HCT116 (cell line): Measurements from ENCODE around the gene KLHL3. TPM values are rescaled to one million over a fixed set of nuclear protein-coding genes. Genes with fewer than 3 reads are reported as not detected.

ENCODE experiments used
- ATAC-seq: fragments of 200-7000 bp; cut with Tn5 transposase; 2 replicates; pipeline ENCODE4 v1.9.1; 2020; ENCODE audit warnings: mild to moderate bottlenecking, moderate library complexity
- BruUV-seq: library from RNA; stranded (reverse); fragments of 400-500 nt; replicated peaks from 2 replicates; lab custom pipeline; 2021; lab: Mats Ljungman, UMichigan
- CTCF ChIA-PET: fragments of 300-600 bp; sonication (Branson Sonifier 250); formaldehyde crosslinking; loops from one replicate; lab custom pipeline; 2021; ENCODE audit warnings: antibody characterized with exemption; lab: Charles Lee
- POLR2A ChIA-PET: fragments of 300-600, 350-600 bp; sonication (Branson Sonifier 250); formaldehyde crosslinking; loops from one replicate; lab custom pipeline; 2021; ENCODE audit warnings: antibody characterized with exemption; lab: Charles Lee
- RAD21 ChIA-PET, 2 experiments: fragments of 300-600 bp; sonication (Branson Sonifier 250); formaldehyde crosslinking; loops; one replicate each; lab custom pipeline; 2023; ENCODE audit warnings: low total read pairs in 2 of 2; ENCODE audit not compliant: uncharacterized antibody in 2 of 2, unreplicated experiment in 2 of 2, low non-redundant PET in 1 of 2; lab: Charles Lee
- DNase-seq: peaks from one replicate; pipeline ENCODE4 v3.0.0-alpha.2; 2010; ENCODE audit warnings: low read depth, low spot score
- H2AFZ ChIP-seq: fragments of 200-600 bp; shearing (Covaris generic), sonication (generic); 2 replicates; pipeline ENCODE4 v1.6.1; 2017; ENCODE audit warnings: low read depth, mixed run types, mixed read lengths, antibody characterized with exemption, low read length; ENCODE audit not compliant: poor library complexity, severe bottlenecking
- H3K27ac ChIP-seq: 2 replicates; pipeline ENCODE4 v1.5.1; 2012; ENCODE audit warnings: low read depth, low read length
- H3K27me3 ChIP-seq: fragments of 200-600 bp; sonication (generic); 2 replicates; pipeline ENCODE4 v1.6.1; 2016; ENCODE audit warnings: mixed run types, low read length, mixed read lengths; ENCODE audit not compliant: insufficient read depth
- H3K36me3 ChIP-seq, 2 experiments: fragments of 200-500 bp in 1 of 2; fragments of 200-600 bp in 1 of 2; sonication (Bioruptor generic) in 1 of 2; sonication (generic) in 1 of 2; 2 replicates each; pipeline versions ENCODE4 v1.5.1 to v1.6.1; 2014 to 2016; ENCODE audit warnings: low read length in 2 of 2, inconsistent platforms in 1 of 2, mixed read lengths in 1 of 2, mixed run types in 1 of 2; ENCODE audit not compliant: insufficient read depth in 2 of 2, control insufficient read depth in 1 of 2
- H3K4me1 ChIP-seq, 2 experiments: fragments of 200-600 bp in 1 of 2; sonication (generic) in 1 of 2; 2 replicates each; pipeline versions ENCODE4 v1.5.1 to v1.6.1; 2012 to 2017; ENCODE audit warnings: low read length in 2 of 2, inconsistent platforms in 1 of 2, mild to moderate bottlenecking in 1 of 2, mixed read lengths in 1 of 2, mixed run types in 1 of 2, moderate library complexity in 1 of 2; ENCODE audit not compliant: insufficient read depth in 2 of 2, control insufficient read depth in 1 of 2
- H3K4me2 ChIP-seq: fragments of 200-600 bp; sonication (generic); 2 replicates; pipeline ENCODE4 v1.6.1; 2017; ENCODE audit warnings: mixed run types, low read length, mixed read lengths
- H3K4me3 ChIP-seq, 2 experiments: fragments of 200-600 bp in 1 of 2; sonication (generic) in 1 of 2; replicated peaks in 1 of 2; 2 replicates each; pipeline ENCODE4 v1.5.1; 2011 to 2016; ENCODE audit warnings: low read length in 2 of 2, control low read depth in 1 of 2, low read depth in 1 of 2, mild to moderate bottlenecking in 1 of 2, mixed read lengths in 1 of 2, mixed run types in 1 of 2
- H3K79me2 ChIP-seq: fragments of 200-600 bp; sonication (generic); 2 replicates; pipeline ENCODE4 v1.6.1; 2017; ENCODE audit warnings: mild to moderate bottlenecking, mixed run types, low read length, moderate library complexity, mixed read lengths; ENCODE audit not compliant: insufficient read depth
- H3K9ac ChIP-seq: fragments of 200-600 bp; sonication (generic); 2 replicates; pipeline ENCODE4 v1.6.1; 2016; ENCODE audit warnings: low read length, mixed read lengths
- H3K9me2 ChIP-seq: fragments of 200-600 bp; sonication (generic), shearing (Covaris generic); 2 replicates; pipeline ENCODE4 v1.6.1; 2017; ENCODE audit warnings: mixed run types, mild to moderate bottlenecking, moderate library complexity; ENCODE audit not compliant: insufficient read depth
- H3K9me3 ChIP-seq, 2 experiments: fragments of 200-500 bp in 1 of 2; fragments of 200-600 bp in 1 of 2; sonication (Bioruptor generic) in 1 of 2; sonication (generic) in 1 of 2; 2 replicates each; pipeline ENCODE4 v1.6.1; 2014 to 2017; ENCODE audit warnings: low read length in 2 of 2, mixed read lengths in 2 of 2, inconsistent platforms in 1 of 2, low read depth in 1 of 2, mild to moderate bottlenecking in 1 of 2, mixed run types in 1 of 2, moderate library complexity in 1 of 2; ENCODE audit not compliant: control insufficient read depth in 1 of 2, insufficient read depth in 1 of 2
- H4K20me1 ChIP-seq: fragments of 200-600 bp; sonication (generic), shearing (Covaris generic); 2 replicates; pipeline ENCODE4 v1.6.1; 2017; ENCODE audit warnings: mixed run types, mild to moderate bottlenecking, moderate library complexity; ENCODE audit not compliant: insufficient read depth
- ATF3 ChIP-seq: IDR thresholded peaks from 2 replicates; pipeline ENCODE4 v1.6.1; 2012
- CEBPB ChIP-seq: IDR thresholded peaks from 2 replicates; pipeline ENCODE4 v1.6.1; 2012; ENCODE audit warnings: low read depth
- CTCF ChIP-seq, 3 experiments: fragments of 200-600 bp in 1 of 3; sonication (generic) in 1 of 3; IDR thresholded peaks in 2 of 3; conservative IDR thresholded peaks in 1 of 3; 2 replicates each; pipeline ENCODE4 v1.5.1; 2012 to 2017; ENCODE audit warnings: low read depth in 2 of 3, low read length in 2 of 3, antibody characterized with exemption in 1 of 3, borderline replicate concordance in 1 of 3, control low read depth in 1 of 3, mild to moderate bottlenecking in 1 of 3, mixed read lengths in 1 of 3, mixed run types in 1 of 3, moderate library complexity in 1 of 3; ENCODE audit not compliant: insufficient read depth in 1 of 3
- EGR1 ChIP-seq: IDR thresholded peaks from 2 replicates; pipeline ENCODE4 v1.6.1; 2012; ENCODE audit warnings: low read depth
- ELF1 ChIP-seq: IDR thresholded peaks from 2 replicates; pipeline ENCODE4 v1.6.1; 2012; ENCODE audit warnings: low read depth, borderline replicate concordance
- EZH2phosphoT487 ChIP-seq: fragments of 200-600 bp; IDR thresholded peaks from 2 replicates; pipeline ENCODE4 v1.6.1; 2018; ENCODE audit warnings: antibody characterized with exemption, borderline replicate concordance
- FOSL1 ChIP-seq: IDR thresholded peaks from 2 replicates; pipeline ENCODE4 v1.6.1; 2012; ENCODE audit warnings: low read depth
- JUND ChIP-seq: IDR thresholded peaks from 2 replicates; pipeline ENCODE4 v1.6.1; 2012
- MAX ChIP-seq: IDR thresholded peaks from 2 replicates; pipeline ENCODE4 v1.6.1; 2012
- POLR2A ChIP-seq: IDR thresholded peaks from 2 replicates; pipeline ENCODE4 v1.7.0; 2011; ENCODE audit warnings: borderline replicate concordance; ENCODE audit not compliant: insufficient read depth, insufficient read length; ENCODE audit errors: extremely low read depth
- POLR2AphosphoS5 ChIP-seq: IDR thresholded peaks from 2 replicates; pipeline ENCODE4 v1.6.1; 2011; ENCODE audit warnings: mild to moderate bottlenecking, low read depth, low read length, moderate library complexity
- RAD21 ChIP-seq: IDR thresholded peaks from 2 replicates; pipeline ENCODE4 v1.6.1; 2012; ENCODE audit warnings: low read depth, mild to moderate bottlenecking
- SP1 ChIP-seq: IDR thresholded peaks from 2 replicates; pipeline ENCODE4 v1.6.1; 2012; ENCODE audit warnings: low read depth
- SRF ChIP-seq: IDR thresholded peaks from 2 replicates; pipeline ENCODE4 v1.6.1; 2012; ENCODE audit warnings: low read depth
- TCF7L2 ChIP-seq: IDR thresholded peaks from 2 replicates; pipeline ENCODE4 v1.7.0; 2011; ENCODE audit warnings: borderline replicate concordance, inconsistent platforms; ENCODE audit not compliant: insufficient read depth, insufficient read length; ENCODE audit errors: extremely low read depth
- ZFX ChIP-seq: fragments of 450-650 bp; IDR thresholded peaks from 2 replicates; pipeline ENCODE4 v1.6.1; 2017
- ZNF274 ChIP-seq: fragments of 200-500 bp; sonication (Bioruptor generic); IDR thresholded peaks from 2 replicates; pipeline ENCODE4 v1.6.1; 2014; ENCODE audit warnings: mild to moderate bottlenecking, low read depth, low read length, inconsistent platforms
- intact Hi-C: fragments of 100-400 bp; cut with micrococcal nuclease; formaldehyde crosslinking; loops from 2 replicates; pipeline ENCODE4 v1.10.0; 2022
- total RNA-seq: library from RNA; stranded (reverse); gene quantifications from one replicate; pipeline ENCODE4 v1.2.1, GENCODE V29; 2021; ENCODE audit not compliant: unreplicated experiment
- TF ChIP-seq, protein P1 (sequence below): IDR thresholded peaks from 2 replicates; pipeline ENCODE4 v1.6.1; 2011; ENCODE audit warnings: mild to moderate bottlenecking, low read length, moderate library complexity; ENCODE audit not compliant: insufficient replicate concordance; ENCODE audit errors: extremely low read depth

Gene KLHL3
- total RNA-seq, 1 experiment from 2014 or later: not detected

DNA sequence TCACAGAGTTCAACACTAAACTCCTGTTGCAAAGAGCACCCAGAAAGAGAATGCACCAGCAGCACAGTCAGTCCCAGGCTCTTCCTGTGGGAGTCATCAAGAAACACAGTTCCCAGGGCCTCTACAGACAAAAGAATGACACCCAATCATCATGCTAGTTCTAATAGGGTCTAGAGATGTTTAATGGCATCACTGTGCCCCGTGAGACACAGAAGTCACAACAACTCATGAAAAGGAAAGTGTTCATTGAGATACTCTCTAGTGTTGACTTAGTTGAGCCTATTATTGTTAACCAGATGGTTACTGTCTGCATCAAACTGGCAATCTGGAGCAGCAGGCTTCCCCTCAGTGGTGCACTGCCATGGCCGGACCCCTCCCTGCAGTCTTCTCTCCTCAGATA is 1.6 kb downstream of the KLHL3 start:
- POLR2A ChIA-PET: no interaction called here
- no peaks in the 10 kb centered on the region for H4K20me1 ChIP-seq
- H3K27me3 ChIP-seq: 0 out of 2 replicates have a peak, but pooled peaks cover 5% of the 10 kb centered on the region
- BruUV-seq: no TSS peak
- H3K79me2 ChIP-seq: no peaks in the 10 kb centered on the region
- no peaks in the 10 kb centered on the region for H3K4me1 ChIP-seq
- H3K27ac ChIP-seq: no peak overlapping the region
- TF ChIP-seq RAD21 (no peak), ELF1 (no peak), EZH2phosphoT487 (no peak), POLR2A (no peak), CEBPB (no peak), ZFX (no peak), CTCF (IDR thresholded peaks at IDR 0.05 in 2 of 3, conservative IDR thresholded peaks at IDR 0.05 in 1 of 3; ENCODE audit: borderline replicate concordance in 1 of 3, insufficient read depth in 1 of 3, low read depth in 2 of 3, low read length in 2 of 3) (no peak), SRF (no peak), ATF3 (no peak), ZNF274 (no peak), TCF7L2 (no peak), FOSL1 (no peak), EGR1 (no peak), POLR2AphosphoS5 (no peak), MAX (no peak), SP1 (no peak), JUND (no peak)
- TF ChIP-seq, protein P1, sequence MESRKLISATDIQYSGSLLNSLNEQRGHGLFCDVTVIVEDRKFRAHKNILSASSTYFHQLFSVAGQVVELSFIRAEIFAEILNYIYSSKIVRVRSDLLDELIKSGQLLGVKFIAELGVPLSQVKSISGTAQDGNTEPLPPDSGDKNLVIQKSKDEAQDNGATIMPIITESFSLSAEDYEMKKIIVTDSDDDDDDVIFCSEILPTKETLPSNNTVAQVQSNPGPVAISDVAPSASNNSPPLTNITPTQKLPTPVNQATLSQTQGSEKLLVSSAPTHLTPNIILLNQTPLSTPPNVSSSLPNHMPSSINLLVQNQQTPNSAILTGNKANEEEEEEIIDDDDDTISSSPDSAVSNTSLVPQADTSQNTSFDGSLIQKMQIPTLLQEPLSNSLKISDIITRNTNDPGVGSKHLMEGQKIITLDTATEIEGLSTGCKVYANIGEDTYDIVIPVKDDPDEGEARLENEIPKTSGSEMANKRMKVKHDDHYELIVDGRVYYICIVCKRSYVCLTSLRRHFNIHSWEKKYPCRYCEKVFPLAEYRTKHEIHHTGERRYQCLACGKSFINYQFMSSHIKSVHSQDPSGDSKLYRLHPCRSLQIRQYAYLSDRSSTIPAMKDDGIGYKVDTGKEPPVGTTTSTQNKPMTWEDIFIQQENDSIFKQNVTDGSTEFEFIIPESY: no peak
- RAD21 ChIA-PET: no interaction called here
- CTCF ChIA-PET: no interaction called here
- no peak for ATAC-seq
- intact Hi-C loops: no loop called here
- no peaks in the 10 kb centered on the region for H3K9me3 ChIP-seq
- H3K4me3 ChIP-seq: no peak overlapping the region
- no peak for DNase-seq
- no peak overlapping the region for H3K4me2 ChIP-seq
- H3K9me2 ChIP-seq: no peaks in the 10 kb centered on the region
- no peak overlapping the region for H2AFZ ChIP-seq
- H3K9ac ChIP-seq: no peak overlapping the region
- no peaks in the 10 kb centered on the region for H3K36me3 ChIP-seq
